BLaER1 (cell line): ENCODE measurements around the gene PAN3.
A peak's percentile ranks its signal among the peaks of the same experiment; 100 is the strongest.
"Not testable (repeated sequence)": the region's sequence is repeated elsewhere in the genome, so short reads cannot be mapped to it uniquely, and the experiment has no call there.

Experiments
- H3K27ac ChIP-seq: shearing (Covaris generic); formaldehyde crosslinking; 2 replicates; pipeline ENCODE4 v1.8.1; 2022
- H3K27me3 ChIP-seq: shearing (Covaris generic); formaldehyde crosslinking; 2 replicates; pipeline ENCODE4 v1.8.1; 2022
- H3K36me3 ChIP-seq: shearing (Covaris generic); formaldehyde crosslinking; 2 replicates; pipeline ENCODE4 v1.8.1; 2022
- H3K4me1 ChIP-seq: shearing (Covaris generic); formaldehyde crosslinking; 2 replicates; pipeline ENCODE4 v1.8.1; 2022
- H3K4me2 ChIP-seq: shearing (Covaris generic); formaldehyde crosslinking; 2 replicates; pipeline ENCODE4 v1.8.1; 2022
- H3K4me3 ChIP-seq: shearing (Covaris generic); formaldehyde crosslinking; 2 replicates; pipeline ENCODE4 v1.8.1; 2022
- H3K9ac ChIP-seq: shearing (Covaris generic); formaldehyde crosslinking; 2 replicates; pipeline ENCODE4 v1.8.1; 2022
- H3K9me3 ChIP-seq: shearing (Covaris generic); formaldehyde crosslinking; 2 replicates; pipeline ENCODE4 v1.8.1; 2022
- H4K20me1 ChIP-seq: shearing (Covaris generic); formaldehyde crosslinking; 2 replicates; pipeline ENCODE4 v1.8.1; 2022
- Cebpa-rat ChIP-seq: shearing (Covaris generic); IDR thresholded peaks from 2 replicates; pipeline ENCODE4 v1.8.1; 2022

Gene PAN3

GRCh38 chr13:28136916-28137315 lies 1.4 kb upstream of the PAN3 start:
- Histone ChIP-seq H3K36me3 (peaks cover 6% of the 10 kb centered on the region; the same call in 1 of the 2 replicates), H3K9ac (peak overlapping the region; percentile 100), H3K4me2 (peak overlapping the region; percentile 90), H3K27ac (peak overlapping the region; percentile 100), H3K9me3 (no peaks in the 10 kb centered on the region), H3K4me3 (peak overlapping the region; percentile 97), H3K4me1 (peaks cover 19% of the 10 kb centered on the region), H3K27me3 (no peaks in the 10 kb centered on the region), H4K20me1 (peaks cover 20% of the 10 kb centered on the region)
- no peak for TF ChIP-seq Cebpa-rat

- peak overlapping the region; percentile 100 for H3K27ac ChIP-seq
Observed at GRCh38 chr13:28137596-28137995, 749 bp upstream of the PAN3 start.

GRCh38 chr13:28138756-28139470 lies 568 bp downstream of the PAN3 start:
- peak overlapping the region; percentile 100 for H3K9ac ChIP-seq
- H4K20me1 ChIP-seq, result peaks cover 40% of the 10 kb centered on the region
- H3K36me3 ChIP-seq, result peaks cover 6% of the 10 kb centered on the region; the same call in 1 of the 2 replicates
- H3K27ac ChIP-seq, result peak overlapping the region; percentile 100
- no peaks in the 10 kb centered on the region for H3K27me3 ChIP-seq
- peaks cover 38% of the 10 kb centered on the region for H3K4me1 ChIP-seq
- peak overlapping the region; percentile 97 for H3K4me3 ChIP-seq
- no peak for TF ChIP-seq Cebpa-rat
- H3K9me3 ChIP-seq, result no peaks in the 10 kb centered on the region
- H3K4me2 ChIP-seq, result peak overlapping the region; percentile 56

More at GRCh38 chr13:28137596-28137995, 749 bp upstream of the PAN3 start:
- H3K9me3 ChIP-seq, result no peaks in the 10 kb centered on the region
- peak overlapping the region; percentile 90 for H3K4me2 ChIP-seq
- no peak for TF ChIP-seq Cebpa-rat
- H3K4me3 ChIP-seq, result peak overlapping the region; percentile 97
- H3K9ac ChIP-seq, result peak overlapping the region; percentile 100
- peaks cover 27% of the 10 kb centered on the region for H4K20me1 ChIP-seq
- peaks cover 24% of the 10 kb centered on the region for H3K4me1 ChIP-seq
- H3K36me3 ChIP-seq, result peaks cover 6% of the 10 kb centered on the region; the same call in 1 of the 2 replicates
- no peaks in the 10 kb centered on the region for H3K27me3 ChIP-seq

GRCh38 chr13:28140433-28141125 lies 2.2 kb downstream of the PAN3 start:
- Histone ChIP-seq H3K4me1 (peaks cover 38% of the 10 kb centered on the region), H3K9ac (peak overlapping the region; percentile 95), H4K20me1 (peaks cover 56% of the 10 kb centered on the region), H3K4me2 (peak overlapping the region; percentile 91), H3K27me3 (no peaks in the 10 kb centered on the region), H3K4me3 (peak overlapping the region; percentile 97), H3K9me3 (peaks cover 10% of the 10 kb centered on the region), H3K36me3 (peaks cover 17% of the 10 kb centered on the region), H3K27ac (peak overlapping the region; percentile 95)
- no peak for TF ChIP-seq Cebpa-rat

- peak overlapping the region; percentile 97 for H3K4me3 ChIP-seq
- peaks cover 66% of the 10 kb centered on the region for H4K20me1 ChIP-seq
- peaks cover 23% of the 10 kb centered on the region for H3K36me3 ChIP-seq
- peak overlapping the region; percentile 95 for H3K27ac ChIP-seq
- H3K27me3 ChIP-seq, result not testable (repeated sequence)
- H3K4me2 ChIP-seq, result peak overlapping the region; percentile 91
- H3K9me3 ChIP-seq, result peaks cover 19% of the 10 kb centered on the region
- H3K4me1 ChIP-seq, result peaks cover 32% of the 10 kb centered on the region
- peak overlapping the region; percentile 95 for H3K9ac ChIP-seq
Observed at GRCh38 chr13:28141542-28141941, 3.2 kb downstream of the PAN3 start.

- peak overlapping the region; percentile 91 for H3K4me2 ChIP-seq
- no peak overlapping the region; the same call in 1 of the 2 replicates for H3K4me3 ChIP-seq
- peaks cover 52% of the 10 kb centered on the region for H3K36me3 ChIP-seq
- no peak overlapping the region for H3K27ac ChIP-seq
- H4K20me1 ChIP-seq, result peaks cover 99% of the 10 kb centered on the region
- H3K9ac ChIP-seq, result no peak overlapping the region
- H3K9me3 ChIP-seq, result peaks cover 46% of the 10 kb centered on the region
- peaks cover 41% of the 10 kb centered on the region for H3K4me1 ChIP-seq
- no peaks in the 10 kb centered on the region for H3K27me3 ChIP-seq
- no peak for TF ChIP-seq Cebpa-rat
Observed at GRCh38 chr13:28145049-28145448, 6.7 kb downstream of the PAN3 start.

GRCh38 chr13:28147495-28147894 lies 9.2 kb downstream of the PAN3 start:
- Histone ChIP-seq H3K27me3 (no peaks in the 10 kb centered on the region), H3K27ac (no peak overlapping the region), H3K4me1 (peaks cover 32% of the 10 kb centered on the region), H4K20me1 (peaks cover 100% of the 10 kb centered on the region), H3K36me3 (peaks cover 71% of the 10 kb centered on the region), H3K4me3 (no peak overlapping the region), H3K9me3 (peaks cover 65% of the 10 kb centered on the region), H3K4me2 (peak overlapping the region; percentile 7; the same call in 1 of the 2 replicates), H3K9ac (no peak overlapping the region)
- no peak for TF ChIP-seq Cebpa-rat

GRCh38 chr13:28159057-28159456 lies 20.7 kb downstream of the PAN3 start:
- no peaks in the 10 kb centered on the region for H3K27me3 ChIP-seq
- TF ChIP-seq Cebpa-rat, result no peak
- H3K4me1 ChIP-seq, result peaks cover 19% of the 10 kb centered on the region
- H3K4me2 ChIP-seq, result no peak overlapping the region
- no peak overlapping the region for H3K4me3 ChIP-seq
- H3K27ac ChIP-seq, result no peak overlapping the region
- peaks cover 70% of the 10 kb centered on the region for H3K36me3 ChIP-seq
- H3K9ac ChIP-seq, result no peak overlapping the region
- H3K9me3 ChIP-seq, result peaks cover 61% of the 10 kb centered on the region
- H4K20me1 ChIP-seq, result peaks cover 95% of the 10 kb centered on the region

GRCh38 chr13:28161370-28161769 lies 23.0 kb downstream of the PAN3 start:
- Histone ChIP-seq H3K4me2 (peak overlapping the region; percentile 17; the same call in 1 of the 2 replicates), H3K36me3 (peaks cover 69% of the 10 kb centered on the region), H3K4me1 (peaks cover 22% of the 10 kb centered on the region), H3K9ac (no peak overlapping the region), H3K4me3 (no peak overlapping the region), H3K27ac (peak overlapping the region; percentile 40), H4K20me1 (peaks cover 99% of the 10 kb centered on the region), H3K27me3 (no peaks in the 10 kb centered on the region), H3K9me3 (peaks cover 59% of the 10 kb centered on the region)
- TF ChIP-seq Cebpa-rat, result no peak

- H4K20me1 ChIP-seq, result peaks cover 100% of the 10 kb centered on the region
- H3K27me3 ChIP-seq, result no peaks in the 10 kb centered on the region
- H3K36me3 ChIP-seq, result peaks cover 69% of the 10 kb centered on the region
Observed at GRCh38 chr13:28163587-28163986, 25.2 kb downstream of the PAN3 start.

More at GRCh38 chr13:28163587-28163986, 25.2 kb downstream of the PAN3 start:
- peaks cover 25% of the 10 kb centered on the region for H3K4me1 ChIP-seq
- no peak overlapping the region for H3K27ac ChIP-seq
- no peak overlapping the region for H3K4me3 ChIP-seq
- no peak for TF ChIP-seq Cebpa-rat
- H3K9ac ChIP-seq, result no peak overlapping the region
- H3K4me2 ChIP-seq, result no peak overlapping the region
- peaks cover 49% of the 10 kb centered on the region for H3K9me3 ChIP-seq
